ENCODE results near the gene CCDC198.

Gene CCDC198

GRCh38 chr14:57462551-57462950, 31.1 kb downstream of the CCDC198 start:
- no peak for DNase-seq

DNA sequence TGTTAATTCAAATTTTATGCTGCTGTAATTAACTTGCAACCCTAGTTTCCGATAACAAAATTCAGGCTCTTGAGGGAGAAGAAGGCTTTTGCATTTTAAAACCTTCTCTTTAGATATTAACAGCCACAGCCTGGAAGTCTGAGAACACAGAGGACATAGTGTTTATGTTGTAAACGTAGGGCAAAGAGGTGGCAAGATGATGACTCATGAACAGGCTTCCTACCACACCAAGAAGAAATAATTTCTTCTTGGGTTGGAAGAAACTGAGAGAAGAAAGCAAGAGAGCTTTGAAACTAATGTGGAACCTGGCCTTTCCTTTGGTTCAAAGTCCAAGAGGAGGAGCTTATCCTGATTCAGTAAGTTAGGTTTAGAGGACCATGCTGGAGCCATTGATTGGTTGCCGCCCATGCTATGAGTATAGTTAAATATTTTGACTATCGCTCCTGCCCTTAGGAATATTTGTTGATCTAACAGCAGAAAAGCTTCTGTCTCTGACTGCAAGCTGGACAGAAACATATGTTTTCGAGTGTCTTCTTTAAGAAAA, 31.8 kb downstream of the CCDC198 start:
- no peak for DNase-seq

- no peak for DNase-seq
Measured at GRCh38 chr14:57435923-57436322, 57.7 kb downstream of the CCDC198 start.

GRCh38 chr14:57420986-57421385, 72.7 kb downstream of the CCDC198 start:
- no peak for DNase-seq

- no peak for DNase-seq
Measured at GRCh38 chr14:57420033-57420432, 73.6 kb downstream of the CCDC198 start.

All from activated T-cell treated with anti-CD3 and anti-CD28 coated beads, Interleukin-2, amount 50 U/mL, for 1 hour (primary cell).